IgD-negative memory B cell (primary cell): Measurements from ENCODE around the gene UST. TPM values are rescaled to one million over a fixed set of nuclear protein-coding genes. Genes with fewer than 3 reads are reported as not detected.
"Not testable (repeated sequence)": the region's sequence is repeated elsewhere in the genome, so short reads cannot be mapped to it uniquely, and the experiment has no call there.

ENCODE experiments used
- H3K27ac Mint-ChIP-seq, 3 donors: one replicate each; pipeline ENCODE4 v1.8.0; 2020 to 2022; ENCODE audit warnings: mild to moderate bottlenecking in 3 of 3, mixed read lengths in 3 of 3, moderate library complexity in 1 of 3
- H3K27me3 Mint-ChIP-seq: one replicate; pipeline ENCODE4 v1.8.0; 2021; ENCODE audit warnings: mixed read lengths
- H3K36me3 Mint-ChIP-seq: one replicate; pipeline ENCODE4 v1.8.0; 2020; ENCODE audit warnings: mild to moderate bottlenecking, mixed read lengths
- H3K4me1 Mint-ChIP-seq, 3 donors: one replicate each; pipeline ENCODE4 v1.8.0; 2020 to 2022; ENCODE audit warnings: mixed read lengths in 3 of 3, mild to moderate bottlenecking in 1 of 3
- H3K4me3 Mint-ChIP-seq, 4 donors: one replicate each; pipeline ENCODE4 v1.8.0; 2020 to 2022; ENCODE audit warnings: mild to moderate bottlenecking in 4 of 4, mixed read lengths in 4 of 4, moderate library complexity in 3 of 4
- H3K9me3 Mint-ChIP-seq, 3 donors: one replicate each; pipeline ENCODE4 v1.8.0; 2020 to 2021; ENCODE audit warnings: mixed read lengths in 3 of 3, mild to moderate bottlenecking in 1 of 3
- polyA plus RNA-seq: library from polyadenylated mRNA; unstranded; fragments of 300-500 nt; fragmentation: Illumina TruSeq; gene quantifications from one replicate; pipeline ENCODE4 v1.2.3, GENCODE V29; 2021

UST gene
- polyA plus RNA-seq, 1 donor from 2014 or later = 1.3 TPM

DNA sequence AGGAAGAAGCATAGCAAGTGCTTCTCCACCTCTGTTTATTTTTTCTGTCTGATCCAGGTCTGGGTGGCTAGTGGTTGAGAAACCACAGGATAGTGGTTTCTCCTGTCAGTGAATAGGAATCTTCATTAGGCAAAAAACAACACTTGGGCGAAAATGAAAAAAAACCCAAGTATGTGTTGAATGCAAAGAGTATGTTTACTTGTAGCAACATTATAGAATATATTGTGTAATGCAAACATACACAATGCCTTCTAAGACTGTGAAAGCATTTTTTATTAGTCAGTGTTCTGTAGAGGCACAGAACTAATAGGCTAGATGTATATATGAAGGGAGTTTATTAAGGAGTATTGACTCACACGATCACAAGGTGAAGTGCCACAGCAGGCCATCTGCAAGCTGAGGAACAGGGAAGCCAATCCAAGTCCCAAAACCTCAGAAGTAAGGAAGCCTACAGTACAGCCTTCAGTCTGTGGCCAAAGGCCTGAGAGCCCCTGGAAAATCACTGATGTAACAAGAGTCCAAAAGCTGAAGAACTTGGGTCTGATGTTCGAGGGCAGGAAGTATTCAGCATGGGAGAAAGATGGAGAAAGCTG lies 111.1 kb downstream of the UST start:
- H3K9me3 Mint-ChIP-seq = peaks cover 0 to 4% (median 0%) of the 10 kb centered on the region in 3 donors
- peaks cover 5% of the 10 kb centered on the region for H3K36me3 Mint-ChIP-seq
- peaks cover 30 to 39% (median 38%) of the 10 kb centered on the region in 3 donors for H3K4me1 Mint-ChIP-seq
- H3K4me3 Mint-ChIP-seq = no peak overlapping the region
- no peaks in the 10 kb centered on the region for H3K27me3 Mint-ChIP-seq
- no peak overlapping the region for H3K27ac Mint-ChIP-seq

DNA sequence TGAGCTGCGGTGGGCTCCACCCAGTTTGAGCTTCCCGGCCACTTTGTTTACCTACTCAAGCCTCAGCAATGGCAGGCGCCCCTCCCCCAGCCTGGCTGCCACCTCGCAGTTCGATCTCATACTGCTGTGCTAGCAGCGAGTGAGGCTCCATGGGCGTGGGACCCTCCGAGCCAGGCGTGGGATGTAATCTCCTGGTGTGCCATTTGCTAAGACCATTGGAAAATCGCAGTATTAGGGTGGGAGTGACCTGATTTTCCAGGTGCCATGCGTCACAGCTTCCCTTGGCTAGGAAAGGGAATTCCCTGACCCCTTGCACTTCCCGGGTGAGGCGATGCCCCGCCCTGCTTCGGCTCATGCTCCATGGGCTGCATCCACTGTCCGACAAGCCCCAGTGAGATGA lies 117.3 kb downstream of the UST start:
- H3K9me3 Mint-ChIP-seq, H3K27ac Mint-ChIP-seq, H3K27me3 Mint-ChIP-seq, H3K36me3 Mint-ChIP-seq: not testable (repeated sequence)
- peak overlapping the region in 1 of 4 donors; percentile 30 for H3K4me3 Mint-ChIP-seq
- peaks cover 32 to 53% (median 44%) of the 10 kb centered on the region in 3 donors for H3K4me1 Mint-ChIP-seq

- Mint-ChIP-seq H3K36me3 (peaks cover 3% of the 10 kb centered on the region), H3K27me3 (no peaks in the 10 kb centered on the region), H3K4me3 (peak overlapping the region in 1 of 4 donors; percentile 38), H3K27ac (no peak overlapping the region), H3K4me1 (peaks cover 37 to 55% (median 46%) of the 10 kb centered on the region in 3 donors), H3K9me3 (peaks cover 0 to 4% (median 3%) of the 10 kb centered on the region in 3 donors)
These were observed 118.1 kb downstream of the UST start for GRCh38 chr6:148864941-148865340.

DNA sequence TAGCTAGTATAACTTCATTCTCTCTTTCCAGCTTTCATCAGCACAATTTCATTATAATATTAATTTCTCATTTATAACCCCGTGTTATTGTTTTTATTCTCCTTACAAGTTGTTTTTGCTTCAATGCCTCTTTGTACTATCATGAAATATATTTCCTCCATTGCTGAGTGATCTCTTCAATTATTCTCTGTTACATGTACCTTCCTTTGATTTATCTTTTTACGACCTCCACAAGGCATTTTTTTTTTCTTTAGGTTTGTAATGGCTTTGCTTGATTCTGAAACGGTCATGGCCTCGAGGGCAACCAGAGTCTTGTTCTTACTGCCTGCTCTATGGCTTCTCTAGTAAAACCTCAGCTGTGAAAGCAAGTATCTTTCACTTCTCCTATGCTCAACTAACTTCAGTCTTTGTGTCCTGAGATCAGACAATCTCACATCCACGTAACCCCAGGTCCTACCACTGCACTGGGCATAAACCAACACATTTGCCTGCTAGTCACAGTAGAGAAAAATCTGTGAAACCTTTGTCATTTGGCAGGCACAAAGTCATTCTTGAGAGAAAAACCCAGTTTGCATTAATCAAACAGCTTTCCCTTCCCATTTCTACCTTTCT lies 119.9 kb downstream of the UST start:
- Mint-ChIP-seq H3K27me3 (no peaks in the 10 kb centered on the region), H3K27ac (peak overlapping the region; percentile 0 to 91 (median 65)), H3K36me3 (peaks cover 2% of the 10 kb centered on the region), H3K9me3 (peaks cover 0 to 3% (median 0%) of the 10 kb centered on the region in 3 donors), H3K4me3 (peak overlapping the region in 2 of 4 donors; percentile 55 to 86), H3K4me1 (peaks cover 42 to 63% (median 51%) of the 10 kb centered on the region in 3 donors)

DNA sequence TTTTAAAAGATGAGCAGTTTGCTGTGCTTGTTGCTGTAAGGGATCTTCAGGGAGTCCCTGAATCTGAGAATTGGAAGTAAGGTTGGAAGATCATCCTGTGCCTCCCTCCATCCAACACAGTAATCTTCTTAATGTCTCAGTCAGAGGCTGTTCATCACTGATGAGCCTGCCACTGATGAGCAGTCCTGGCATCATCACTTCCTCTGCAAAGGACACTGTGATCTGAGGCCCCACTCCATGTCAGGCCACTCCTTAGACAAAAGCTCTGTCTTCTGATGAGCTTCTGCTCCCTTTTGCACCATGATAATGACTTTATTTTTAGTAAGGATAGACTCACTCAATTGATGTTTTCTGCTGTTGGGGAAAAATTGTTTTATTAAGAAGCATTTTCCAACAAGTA lies 121.0 kb downstream of the UST start:
- no peaks in the 10 kb centered on the region for H3K27me3 Mint-ChIP-seq
- peak overlapping the region in 2 of 4 donors; percentile 77 to 82 for H3K4me3 Mint-ChIP-seq
- H3K27ac Mint-ChIP-seq = no peak overlapping the region
- H3K9me3 Mint-ChIP-seq = peaks cover 0 to 3% (median 0%) of the 10 kb centered on the region in 3 donors
- H3K36me3 Mint-ChIP-seq = peaks cover 2% of the 10 kb centered on the region
- peaks cover 42 to 63% (median 49%) of the 10 kb centered on the region in 3 donors for H3K4me1 Mint-ChIP-seq

GRCh38 chr6:148868314-148868713 lies 121.5 kb downstream of the UST start:
- H3K27ac Mint-ChIP-seq = no peak overlapping the region
- H3K36me3 Mint-ChIP-seq = peaks cover 2% of the 10 kb centered on the region
- H3K27me3 Mint-ChIP-seq = no peaks in the 10 kb centered on the region
- H3K9me3 Mint-ChIP-seq = no peaks in the 10 kb centered on the region
- H3K4me3 Mint-ChIP-seq = peak overlapping the region in 2 of 4 donors; percentile 77 to 82
- peaks cover 42 to 60% (median 49%) of the 10 kb centered on the region in 3 donors for H3K4me1 Mint-ChIP-seq

- no peak overlapping the region for H3K27ac Mint-ChIP-seq
- no peaks in the 10 kb centered on the region for H3K27me3 Mint-ChIP-seq
- H3K4me1 Mint-ChIP-seq = peaks cover 46 to 61% (median 46%) of the 10 kb centered on the region in 3 donors
- peaks cover 2% of the 10 kb centered on the region for H3K36me3 Mint-ChIP-seq
- H3K4me3 Mint-ChIP-seq = no peak overlapping the region
- H3K9me3 Mint-ChIP-seq = no peaks in the 10 kb centered on the region
These were observed 122.1 kb downstream of the UST start for GRCh38 chr6:148868901-148869300.

GRCh38 chr6:148869585-148869984 lies 122.8 kb downstream of the UST start:
- peaks cover under 1% of the 10 kb centered on the region for H3K36me3 Mint-ChIP-seq
- H3K4me3 Mint-ChIP-seq = peak overlapping the region in 1 of 4 donors; percentile 38
- H3K9me3 Mint-ChIP-seq = no peaks in the 10 kb centered on the region
- H3K4me1 Mint-ChIP-seq = peaks cover 44 to 55% (median 45%) of the 10 kb centered on the region in 3 donors
- H3K27me3 Mint-ChIP-seq = no peaks in the 10 kb centered on the region
- no peak overlapping the region for H3K27ac Mint-ChIP-seq

- Mint-ChIP-seq H3K9me3 (no peaks in the 10 kb centered on the region), H3K4me3 (no peak overlapping the region), H3K36me3 (peaks cover 3% of the 10 kb centered on the region), H3K27me3 (no peaks in the 10 kb centered on the region), H3K27ac (peak overlapping the region in 1 of 3 donors; percentile 67), H3K4me1 (peaks cover 21 to 29% (median 28%) of the 10 kb centered on the region in 3 donors)
These were observed 126.3 kb downstream of the UST start for GRCh38 chr6:148873154-148873553.

DNA sequence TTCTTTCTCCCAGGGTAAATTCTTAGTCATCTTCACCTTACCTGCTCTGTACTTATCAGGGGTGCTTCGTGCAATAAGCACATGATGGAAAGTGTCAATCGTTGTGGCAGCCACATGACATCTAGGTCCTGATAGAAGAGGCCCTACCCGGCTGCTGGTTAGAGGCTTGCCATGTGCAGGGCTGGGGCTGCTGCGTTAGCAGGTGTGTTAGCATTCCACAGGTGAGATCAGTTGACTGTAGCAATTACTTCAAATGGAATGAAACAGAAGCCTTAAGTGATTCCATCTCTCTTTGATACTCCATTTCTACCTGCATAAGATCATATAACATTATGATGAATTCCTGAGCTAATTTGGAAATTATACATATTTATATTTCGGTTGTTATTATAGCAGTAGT lies 127.0 kb downstream of the UST start:
- Mint-ChIP-seq H3K27ac (no peak overlapping the region), H3K4me1 (peaks cover 16 to 28% (median 28%) of the 10 kb centered on the region in 3 donors), H3K9me3 (no peaks in the 10 kb centered on the region), H3K27me3 (no peaks in the 10 kb centered on the region), H3K4me3 (no peak overlapping the region), H3K36me3 (peaks cover 3% of the 10 kb centered on the region)

- no peak overlapping the region for H3K4me3 Mint-ChIP-seq
- peaks cover 5% of the 10 kb centered on the region for H3K36me3 Mint-ChIP-seq
- no peaks in the 10 kb centered on the region for H3K27me3 Mint-ChIP-seq
- H3K27ac Mint-ChIP-seq = no peak overlapping the region
- peaks cover 10 to 25% (median 23%) of the 10 kb centered on the region in 3 donors for H3K4me1 Mint-ChIP-seq
- no peaks in the 10 kb centered on the region for H3K9me3 Mint-ChIP-seq
These were observed 128.0 kb downstream of the UST start for GRCh38 chr6:148874698-148875293.

- H3K4me3 Mint-ChIP-seq = no peak overlapping the region
- H3K9me3 Mint-ChIP-seq = no peaks in the 10 kb centered on the region
- no peak overlapping the region for H3K27ac Mint-ChIP-seq
- H3K36me3 Mint-ChIP-seq = peaks cover 5% of the 10 kb centered on the region
- H3K27me3 Mint-ChIP-seq = no peaks in the 10 kb centered on the region
- peaks cover 14 to 27% (median 22%) of the 10 kb centered on the region in 3 donors for H3K4me1 Mint-ChIP-seq
These were observed 131.9 kb downstream of the UST start for GRCh38 chr6:148878683-148879082.

DNA sequence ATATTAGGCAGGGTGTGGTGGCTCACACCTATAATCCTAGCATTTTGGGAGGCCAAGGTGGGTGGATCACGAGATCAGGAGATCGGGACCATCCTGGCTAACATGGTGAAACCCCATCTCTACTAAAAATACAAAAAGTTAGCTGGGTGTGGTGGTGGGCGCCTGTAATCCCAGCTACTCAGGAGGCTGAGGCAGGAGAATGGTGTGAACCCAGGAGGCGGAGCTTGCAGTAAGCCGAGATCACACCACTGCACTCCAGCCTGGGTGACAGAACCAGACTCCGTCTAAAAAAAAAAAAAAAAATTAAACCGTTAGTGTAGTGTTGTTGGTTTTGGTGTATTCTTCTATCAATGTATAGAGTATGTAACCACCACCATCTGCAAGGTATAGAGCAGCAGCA lies 133.9 kb downstream of the UST start:
- H3K9me3 Mint-ChIP-seq, H3K27me3 Mint-ChIP-seq, H3K36me3 Mint-ChIP-seq, H3K4me3 Mint-ChIP-seq, H3K27ac Mint-ChIP-seq: not testable (repeated sequence)
- peaks cover 11 to 25% (median 20%) of the 10 kb centered on the region in 3 donors for H3K4me1 Mint-ChIP-seq

GRCh38 chr6:148881593-148882311 lies 134.9 kb downstream of the UST start:
- no peak overlapping the region for H3K27ac Mint-ChIP-seq

GRCh38 chr6:148883270-148883669 lies 136.4 kb downstream of the UST start:
- no peaks in the 10 kb centered on the region for H3K27me3 Mint-ChIP-seq

More at GRCh38 chr6:148881593-148882311, 134.9 kb downstream of the UST start:
- Mint-ChIP-seq H3K36me3 (peaks cover 2% of the 10 kb centered on the region), H3K4me3 (no peak overlapping the region), H3K9me3 (no peaks in the 10 kb centered on the region), H3K4me1 (peaks cover 11 to 22% (median 20%) of the 10 kb centered on the region in 3 donors), H3K27me3 (no peaks in the 10 kb centered on the region)

More at GRCh38 chr6:148883270-148883669, 136.4 kb downstream of the UST start:
- Mint-ChIP-seq H3K27ac (peak overlapping the region in 1 of 3 donors; percentile 8), H3K4me1 (peaks cover 11 to 21% (median 20%) of the 10 kb centered on the region in 3 donors), H3K4me3 (peak overlapping the region in 1 of 4 donors; percentile 56), H3K36me3 (peaks cover 2% of the 10 kb centered on the region), H3K9me3 (no peaks in the 10 kb centered on the region)
